Measurements from ENCODE around the gene MRPS15.

Gene MRPS15

DNA sequence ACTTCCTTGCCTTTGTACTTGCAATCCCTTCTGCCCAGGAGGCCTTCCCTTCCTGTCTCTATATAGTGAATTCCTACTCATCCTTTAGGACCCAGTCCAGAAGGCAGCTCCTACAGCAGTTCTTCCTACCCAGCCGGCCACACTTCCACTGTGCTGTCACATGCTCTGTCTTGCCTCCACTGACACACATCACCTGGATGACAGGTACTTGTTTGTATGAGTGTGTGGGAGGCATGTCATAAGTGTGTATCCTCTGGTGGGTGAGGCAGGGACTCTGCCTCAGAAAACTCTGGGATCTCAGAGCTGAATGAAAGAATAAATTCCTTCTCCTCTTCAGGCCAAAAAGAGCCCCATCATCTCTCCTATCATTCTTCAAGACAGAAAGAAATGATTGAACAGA, 8.8 kb downstream of the MRPS15 start:
- Histone ChIP-seq H2AFZ (ENCODE audit: low read length) (no peak overlapping the region), H3K79me2 (ENCODE audit: insufficient read depth, low read length) (no peaks in the 10 kb centered on the region), H4K20me1 (ENCODE audit: insufficient read depth, low read length) (no peaks in the 10 kb centered on the region), H3K9me2 (ENCODE audit: low read depth, low read length) (no peaks in the 10 kb centered on the region), H3K27me3 (ENCODE audit: insufficient read depth, low read length) (no peaks in the 10 kb centered on the region), H3K9ac (ENCODE audit: low read length) (no peak overlapping the region), H3K27ac (ENCODE audit: low read depth, low read length, poor library complexity, severe bottlenecking) (no peak overlapping the region), H3K4me2 (ENCODE audit: low read length) (no peak overlapping the region), H3K4me3 (ENCODE audit: low read depth, low read length, poor library complexity, severe bottlenecking) (no peak overlapping the region), H3F3A (ENCODE audit: insufficient read depth, low read length) (no peaks in the 10 kb centered on the region), H3K4me1 (ENCODE audit: insufficient read depth, low read length, severe bottlenecking) (peaks cover 8% of the 10 kb centered on the region), H3K36me3 (ENCODE audit: insufficient read depth, low read length) (peaks cover 58% of the 10 kb centered on the region), H3K9me3 (ENCODE audit: low read length) (no peaks in the 10 kb centered on the region)
- TF ChIP-seq, protein P1, sequence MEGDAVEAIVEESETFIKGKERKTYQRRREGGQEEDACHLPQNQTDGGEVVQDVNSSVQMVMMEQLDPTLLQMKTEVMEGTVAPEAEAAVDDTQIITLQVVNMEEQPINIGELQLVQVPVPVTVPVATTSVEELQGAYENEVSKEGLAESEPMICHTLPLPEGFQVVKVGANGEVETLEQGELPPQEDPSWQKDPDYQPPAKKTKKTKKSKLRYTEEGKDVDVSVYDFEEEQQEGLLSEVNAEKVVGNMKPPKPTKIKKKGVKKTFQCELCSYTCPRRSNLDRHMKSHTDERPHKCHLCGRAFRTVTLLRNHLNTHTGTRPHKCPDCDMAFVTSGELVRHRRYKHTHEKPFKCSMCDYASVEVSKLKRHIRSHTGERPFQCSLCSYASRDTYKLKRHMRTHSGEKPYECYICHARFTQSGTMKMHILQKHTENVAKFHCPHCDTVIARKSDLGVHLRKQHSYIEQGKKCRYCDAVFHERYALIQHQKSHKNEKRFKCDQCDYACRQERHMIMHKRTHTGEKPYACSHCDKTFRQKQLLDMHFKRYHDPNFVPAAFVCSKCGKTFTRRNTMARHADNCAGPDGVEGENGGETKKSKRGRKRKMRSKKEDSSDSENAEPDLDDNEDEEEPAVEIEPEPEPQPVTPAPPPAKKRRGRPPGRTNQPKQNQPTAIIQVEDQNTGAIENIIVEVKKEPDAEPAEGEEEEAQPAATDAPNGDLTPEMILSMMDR (IDR thresholded peaks at IDR 0.05; ENCODE audit: low read length) = no peak

DNA sequence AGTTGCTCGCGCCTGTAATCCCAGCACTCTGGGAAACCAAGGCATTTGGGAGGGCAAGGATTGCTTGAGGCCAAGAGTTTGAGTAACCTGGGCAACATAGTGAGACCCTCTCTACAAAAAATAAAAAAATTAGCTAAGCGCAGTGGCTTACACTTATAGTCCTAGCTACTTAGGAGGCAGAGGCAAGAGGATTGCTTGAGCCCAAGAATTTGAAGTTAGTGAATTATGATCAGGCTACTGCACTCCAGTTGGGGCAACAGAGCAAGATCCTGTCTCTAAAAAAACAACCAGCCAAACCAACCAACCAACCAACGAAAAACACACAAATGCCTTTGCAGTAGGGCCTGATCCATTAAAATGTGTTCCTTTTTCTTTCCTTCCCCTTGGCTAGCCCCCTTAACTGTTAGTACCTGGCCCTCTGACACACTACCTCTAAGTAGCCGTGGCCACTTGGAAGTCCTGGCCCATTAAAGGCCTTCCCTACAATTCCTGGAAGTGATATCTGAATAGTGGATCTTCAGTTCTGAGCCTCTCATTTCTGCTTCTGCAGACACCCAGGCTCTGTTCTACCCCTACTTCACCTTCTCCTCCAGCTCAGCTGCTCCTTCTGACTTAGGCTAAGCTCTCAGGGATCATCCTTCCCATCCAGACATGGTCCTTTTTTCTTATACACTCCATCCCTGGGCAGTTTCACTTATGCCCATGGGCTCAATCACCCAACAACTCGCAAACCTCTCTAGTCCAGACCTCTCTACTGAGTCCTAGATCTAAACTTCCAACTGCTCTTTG, 10.4 kb downstream of the MRPS15 start:
- TF ChIP-seq EZH2 (IDR thresholded peaks at IDR 0.05; ENCODE audit: borderline replicate concordance, low read length) = no peak
- TF ChIP-seq, protein P1 (IDR thresholded peaks at IDR 0.05; ENCODE audit: low read length) = no peak
- no peaks in the 10 kb centered on the region for H4K20me1 ChIP-seq (ENCODE audit: insufficient read depth, low read length)
- H3K9me2 ChIP-seq (ENCODE audit: low read depth, low read length) = no peaks in the 10 kb centered on the region
- H3F3A ChIP-seq (ENCODE audit: insufficient read depth, low read length) = no peaks in the 10 kb centered on the region
- no peaks in the 10 kb centered on the region for H3K9me3 ChIP-seq (ENCODE audit: low read length)
- H2AFZ ChIP-seq (ENCODE audit: low read length) = no peak overlapping the region
- no peak overlapping the region for H3K4me2 ChIP-seq (ENCODE audit: low read length)
- H3K27ac ChIP-seq (ENCODE audit: low read depth, low read length, poor library complexity, severe bottlenecking) = no peak overlapping the region
- peaks cover 13% of the 10 kb centered on the region for H3K4me1 ChIP-seq (ENCODE audit: insufficient read depth, low read length, severe bottlenecking)
- H3K36me3 ChIP-seq (ENCODE audit: insufficient read depth, low read length) = peaks cover 45% of the 10 kb centered on the region
- H3K9ac ChIP-seq (ENCODE audit: low read length) = no peak overlapping the region
- no peaks in the 10 kb centered on the region for H3K79me2 ChIP-seq (ENCODE audit: insufficient read depth, low read length)
- no peaks in the 10 kb centered on the region for H3K27me3 ChIP-seq (ENCODE audit: insufficient read depth, low read length)
- H3K4me3 ChIP-seq (ENCODE audit: low read depth, low read length, poor library complexity, severe bottlenecking) = no peak overlapping the region

DNA sequence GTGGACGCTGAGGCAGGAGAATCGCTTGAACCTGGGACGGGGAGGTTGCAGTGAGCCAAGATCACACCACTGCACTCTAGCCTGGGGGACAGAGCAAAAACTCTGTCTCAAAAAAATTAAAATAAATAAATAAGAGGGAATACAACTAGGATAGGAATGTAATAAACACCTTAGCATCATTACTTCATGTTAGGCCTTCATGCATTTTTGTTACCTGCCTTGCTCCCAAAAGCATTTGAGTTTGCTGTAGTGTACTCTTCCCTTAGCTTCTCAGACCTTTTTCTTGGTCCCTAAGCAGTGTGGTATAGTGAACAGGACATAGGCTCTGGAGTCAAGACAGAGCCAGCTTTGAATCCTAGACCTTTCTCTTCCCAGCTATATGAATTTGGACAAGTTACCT, 11.1 kb downstream of the MRPS15 start:
- Histone ChIP-seq H3K79me2 (ENCODE audit: insufficient read depth, low read length) (no peaks in the 10 kb centered on the region), H3K27ac (ENCODE audit: low read depth, low read length, poor library complexity, severe bottlenecking) (no peak overlapping the region), H3F3A (ENCODE audit: insufficient read depth, low read length) (no peaks in the 10 kb centered on the region), H3K36me3 (ENCODE audit: insufficient read depth, low read length) (peaks cover 38% of the 10 kb centered on the region), H4K20me1 (ENCODE audit: insufficient read depth, low read length) (no peaks in the 10 kb centered on the region), H3K9ac (ENCODE audit: low read length) (no peak overlapping the region), H3K4me3 (ENCODE audit: low read depth, low read length, poor library complexity, severe bottlenecking) (no peak overlapping the region), H3K4me2 (ENCODE audit: low read length) (no peak overlapping the region), H3K4me1 (ENCODE audit: insufficient read depth, low read length, severe bottlenecking) (peaks cover 13% of the 10 kb centered on the region), H3K27me3 (ENCODE audit: insufficient read depth, low read length) (peaks cover 3% of the 10 kb centered on the region; the same call in 1 of the 2 replicates), H3K9me3 (ENCODE audit: low read length) (no peaks in the 10 kb centered on the region), H2AFZ (ENCODE audit: low read length) (no peak overlapping the region), H3K9me2 (ENCODE audit: low read depth, low read length) (no peaks in the 10 kb centered on the region)
- TF ChIP-seq, protein P1 (IDR thresholded peaks at IDR 0.05; ENCODE audit: low read length) = no peak
- TF ChIP-seq EZH2 (IDR thresholded peaks at IDR 0.05; ENCODE audit: borderline replicate concordance, low read length) = no peak
